DND-41 (cell line): ENCODE results near the gene MBNL2.

Experiments used
- ATAC-seq: fragments of 200-7000 bp; cut with Tn5 transposase; 3 replicates; pipeline ENCODE4 v1.9.1; 2021; ENCODE audit warnings: low read depth; ENCODE audit not compliant: insufficient read depth
- DNase-seq: peaks from one replicate; pipeline ENCODE4 v3.0.0-alpha.2; 2020
- H2AFZ ChIP-seq: 2 replicates; pipeline ENCODE4 v1.6.0; 2012; ENCODE audit warnings: low read depth, low read length
- H3K27ac ChIP-seq: 2 replicates; pipeline ENCODE4 v1.5.1; 2012; ENCODE audit warnings: low read length, inconsistent platforms
- H3K27me3 ChIP-seq: fragments of 200-600 bp; sonication (generic); 2 replicates; pipeline ENCODE4 v1.6.0; 2012; ENCODE audit warnings: low read length, mild to moderate bottlenecking, inconsistent platforms; ENCODE audit not compliant: insufficient read depth, poor library complexity
- H3K36me3 ChIP-seq: 2 replicates; pipeline ENCODE4 v1.5.1; 2012; ENCODE audit warnings: low read length, inconsistent platforms; ENCODE audit not compliant: insufficient read depth
- H3K4me1 ChIP-seq: 2 replicates; pipeline ENCODE4 v1.5.1; 2012; ENCODE audit warnings: mild to moderate bottlenecking, low read length; ENCODE audit not compliant: insufficient read depth
- H3K4me2 ChIP-seq: 2 replicates; pipeline ENCODE4 v1.6.0; 2012; ENCODE audit warnings: mild to moderate bottlenecking, moderate library complexity, low read length, inconsistent platforms; ENCODE audit not compliant: insufficient read depth
- H3K4me3 ChIP-seq, 2 experiments: fragments of 200-600 bp in 1 of 2; shearing (Covaris generic) in 1 of 2; 2 replicates each; pipeline ENCODE4 v1.5.1; 2012 to 2016; ENCODE audit warnings: inconsistent platforms in 2 of 2, low read length in 2 of 2, mild to moderate bottlenecking in 2 of 2, low read depth in 1 of 2, moderate library complexity in 1 of 2
- H3K79me2 ChIP-seq: 2 replicates; pipeline ENCODE4 v1.6.0; 2012; ENCODE audit warnings: low read length, inconsistent platforms; ENCODE audit not compliant: insufficient read depth
- H3K9ac ChIP-seq: 2 replicates; pipeline ENCODE4 v1.6.0; 2012; ENCODE audit warnings: low read depth, mild to moderate bottlenecking, inconsistent platforms, low read length, moderate library complexity
- H3K9me3 ChIP-seq: 2 replicates; pipeline ENCODE4 v1.5.1; 2012; ENCODE audit warnings: low read length, moderate library complexity, mild to moderate bottlenecking, inconsistent platforms; ENCODE audit not compliant: insufficient read depth, severe bottlenecking
- H4K20me1 ChIP-seq: 2 replicates; pipeline ENCODE4 v1.6.0; 2012; ENCODE audit warnings: low read length; ENCODE audit not compliant: insufficient read depth
- CTCF ChIP-seq: IDR thresholded peaks from 2 replicates; pipeline ENCODE4 v1.5.1; 2012; ENCODE audit warnings: borderline replicate concordance, low read length, moderate library complexity, mild to moderate bottlenecking; ENCODE audit not compliant: poor library complexity, severe bottlenecking; ENCODE audit errors: extremely low read depth
- EZH2 ChIP-seq: IDR thresholded peaks from 3 replicates; pipeline ENCODE4 v1.6.1; 2012; ENCODE audit warnings: borderline replicate concordance, low read depth, mild to moderate bottlenecking, moderate library complexity, low read length, inconsistent platforms; ENCODE audit not compliant: severe bottlenecking

The MBNL2 gene

DNA sequence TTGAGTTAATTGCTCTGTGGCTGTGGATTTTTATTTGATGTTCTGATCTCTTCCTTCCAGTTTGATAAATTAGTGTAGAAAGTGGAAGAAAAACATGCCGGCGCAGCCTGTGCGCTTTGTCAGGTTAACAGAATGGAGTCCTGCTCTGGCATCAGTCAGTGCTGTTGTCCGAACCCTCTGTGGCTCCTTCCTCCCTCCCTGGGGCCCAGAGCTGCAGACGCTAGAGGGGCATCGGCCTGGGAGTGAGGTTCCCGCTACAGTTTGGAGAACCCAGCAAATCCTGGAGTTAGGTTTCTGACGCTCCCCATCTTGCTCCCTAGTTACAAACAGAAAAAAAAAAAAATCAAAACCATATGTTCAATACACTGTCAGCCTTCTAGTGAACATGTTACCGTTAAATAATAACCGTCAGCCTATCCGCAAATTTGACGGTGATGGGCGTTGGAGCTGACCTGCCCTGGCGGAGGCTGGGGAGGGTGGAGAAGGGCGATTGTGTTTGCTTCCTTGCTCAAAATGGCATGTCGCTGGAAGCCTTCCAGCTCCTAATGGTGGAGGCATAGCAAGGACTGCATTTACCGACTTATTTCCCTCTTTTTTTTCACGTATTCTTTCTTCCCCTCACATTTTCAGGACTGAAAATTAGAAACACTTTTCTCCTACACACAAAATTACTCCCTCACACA, 13.6 kb downstream of the MBNL2 start:
- no peak overlapping the region for H2AFZ ChIP-seq
- no peaks in the 10 kb centered on the region for H3K36me3 ChIP-seq
- peaks cover 4% of the 10 kb centered on the region; the same call in 1 of the 2 replicates for H4K20me1 ChIP-seq
- H3K9ac ChIP-seq = no peak overlapping the region
- no peak for TF ChIP-seq CTCF
- TF ChIP-seq EZH2 = no peak
- H3K27me3 ChIP-seq = no peaks in the 10 kb centered on the region
- H3K4me3 ChIP-seq = no peak overlapping the region
- H3K4me1 ChIP-seq = peaks cover 3% of the 10 kb centered on the region; the same call in 1 of the 2 replicates
- no peaks in the 10 kb centered on the region for H3K9me3 ChIP-seq
- DNase-seq (no peak), ATAC-seq (no peak)
- H3K27ac ChIP-seq = no peak overlapping the region
- H3K4me2 ChIP-seq = no peak overlapping the region
- no peaks in the 10 kb centered on the region; the same call in 1 of the 2 replicates for H3K79me2 ChIP-seq

- H3K4me1 ChIP-seq = peaks cover 3% of the 10 kb centered on the region; the same call in 1 of the 2 replicates
- H4K20me1 ChIP-seq = peaks cover 7% of the 10 kb centered on the region; the same call in 1 of the 2 replicates
- TF ChIP-seq CTCF (no peak), EZH2 (no peak)
- DNase-seq = no peak
- no peak overlapping the region for H3K4me3 ChIP-seq
- no peak overlapping the region for H3K27ac ChIP-seq
- H3K27me3 ChIP-seq = no peaks in the 10 kb centered on the region
- H3K36me3 ChIP-seq = no peaks in the 10 kb centered on the region
- no peak for ATAC-seq
- H3K9me3 ChIP-seq = no peaks in the 10 kb centered on the region
- no peak overlapping the region for H2AFZ ChIP-seq
- no peak overlapping the region for H3K9ac ChIP-seq
- H3K4me2 ChIP-seq = no peak overlapping the region
- H3K79me2 ChIP-seq = no peaks in the 10 kb centered on the region; the same call in 1 of the 2 replicates
Observed at GRCh38 chr13:97237388-97237787, 15.3 kb downstream of the MBNL2 start.

DNA sequence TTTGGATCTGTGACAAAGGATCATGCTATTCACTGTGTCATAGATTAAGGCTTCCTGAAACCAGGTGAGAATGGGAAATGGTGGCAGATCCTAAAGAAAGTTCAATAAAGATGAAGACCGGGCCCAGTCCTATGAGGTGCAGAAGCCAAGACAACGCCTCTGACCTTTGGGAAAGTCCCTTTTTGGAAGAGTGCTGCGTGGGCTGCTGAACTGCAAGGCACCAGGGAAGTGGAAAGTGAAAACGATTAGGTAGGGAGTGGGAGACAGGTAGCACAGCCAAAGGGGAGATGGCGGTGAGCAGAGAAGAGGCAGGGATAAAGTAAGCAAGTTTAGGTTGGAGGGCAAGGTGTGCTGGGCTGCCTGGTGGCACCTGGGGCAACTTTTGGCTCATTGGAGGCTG, 16.3 kb downstream of the MBNL2 start:
- no peak for DNase-seq
- Histone ChIP-seq H3K27ac (no peak overlapping the region), H3K4me3 (no peak overlapping the region), H4K20me1 (peaks cover 9% of the 10 kb centered on the region; the same call in 1 of the 2 replicates), H3K9me3 (no peaks in the 10 kb centered on the region), H3K27me3 (no peaks in the 10 kb centered on the region), H3K9ac (no peak overlapping the region), H3K36me3 (no peaks in the 10 kb centered on the region), H3K4me2 (no peak overlapping the region), H3K79me2 (no peaks in the 10 kb centered on the region; the same call in 1 of the 2 replicates), H3K4me1 (peaks cover under 1% of the 10 kb centered on the region; the same call in 1 of the 2 replicates), H2AFZ (no peak overlapping the region)
- ATAC-seq = no peak
- TF ChIP-seq CTCF (no peak), EZH2 (no peak)
